Measurements from ENCODE around the gene KRTAP22-2.

KRTAP22-2 gene

GRCh38 chr21:30563072-30563471 lies 27.1 kb downstream of the KRTAP22-2 start:
- no peak for DNase-seq (ENCODE audit: low read depth, low spot score)

- DNase-seq (ENCODE audit: low read depth, low spot score): no peak
These were observed 28.2 kb downstream of the KRTAP22-2 start for GRCh38 chr21:30561957-30562356.

GRCh38 chr21:30561264-30561895 lies 28.8 kb downstream of the KRTAP22-2 start, which contains the start of gene KRTAP19-7:
Gene KRTAP19-7 (minus strand): TSS chr21:30561314. CDS start chr21:30561289, 25 bp downstream.
- no peak for DNase-seq (ENCODE audit: low read depth, low spot score)

- no peak for DNase-seq (ENCODE audit: low read depth, low spot score)
These were observed 35.1 kb downstream of the KRTAP22-2 start for GRCh38 chr21:30555095-30555494.

GRCh38 chr21:30552782-30553181 lies 37.4 kb downstream of the KRTAP22-2 start:
- no peak for DNase-seq (ENCODE audit: low read depth, low spot score)

- DNase-seq (ENCODE audit: low read depth, low spot score): no peak
These were observed 48.4 kb downstream of the KRTAP22-2 start, which contains the start of gene KRTAP19-6 for GRCh38 chr21:30541764-30542163. Gene KRTAP19-6 (minus strand): TSS chr21:30541864. CDS start chr21:30541833, 31 bp downstream.
